ENCODE data around the gene SLC5A3. TPM values are rescaled to one million over a fixed set of nuclear protein-coding genes. Genes with fewer than 3 reads are reported as not detected.

Gene SLC5A3
- total and polyA plus RNA-seq, 10 donors: 1.1 to 22.3 (median 10.5) TPM

DNA sequence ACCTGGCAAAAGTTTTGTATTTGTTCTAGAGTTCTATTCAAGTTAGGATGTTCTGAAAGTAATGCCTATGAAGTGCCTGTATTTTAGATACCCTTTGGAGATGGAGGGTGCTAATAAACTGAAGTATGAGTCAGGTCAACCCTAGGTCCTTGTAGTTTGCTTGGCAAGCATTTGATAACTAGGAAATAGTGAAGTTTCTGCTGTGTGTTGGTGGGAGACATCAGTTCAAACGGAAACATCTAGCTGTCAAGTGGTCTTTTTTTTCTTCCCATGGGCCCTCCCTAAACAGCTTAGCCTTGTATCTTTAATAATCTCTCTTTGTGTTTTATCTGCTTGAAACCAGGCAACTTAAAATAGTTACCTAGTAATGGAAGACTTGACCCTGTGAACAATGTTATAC is 4.5 kb downstream of the SLC5A3 start:
- H3K9me3 ChIP-seq: no peaks in the 10 kb centered on the region
- intact Hi-C loops (cut with DNase I; ENCODE audit: low total_unique reads): no loop called here
- H3K36me3 ChIP-seq: peaks cover 0 to 3% (median 0%) of the 10 kb centered on the region in 6 donors
- no peak for TF ChIP-seq POLR2AphosphoS5 (IDR thresholded peaks at IDR 0.05)
- no peak for TF ChIP-seq POLR2A (IDR thresholded peaks at IDR 0.05)
- TF ChIP-seq, protein P1, sequence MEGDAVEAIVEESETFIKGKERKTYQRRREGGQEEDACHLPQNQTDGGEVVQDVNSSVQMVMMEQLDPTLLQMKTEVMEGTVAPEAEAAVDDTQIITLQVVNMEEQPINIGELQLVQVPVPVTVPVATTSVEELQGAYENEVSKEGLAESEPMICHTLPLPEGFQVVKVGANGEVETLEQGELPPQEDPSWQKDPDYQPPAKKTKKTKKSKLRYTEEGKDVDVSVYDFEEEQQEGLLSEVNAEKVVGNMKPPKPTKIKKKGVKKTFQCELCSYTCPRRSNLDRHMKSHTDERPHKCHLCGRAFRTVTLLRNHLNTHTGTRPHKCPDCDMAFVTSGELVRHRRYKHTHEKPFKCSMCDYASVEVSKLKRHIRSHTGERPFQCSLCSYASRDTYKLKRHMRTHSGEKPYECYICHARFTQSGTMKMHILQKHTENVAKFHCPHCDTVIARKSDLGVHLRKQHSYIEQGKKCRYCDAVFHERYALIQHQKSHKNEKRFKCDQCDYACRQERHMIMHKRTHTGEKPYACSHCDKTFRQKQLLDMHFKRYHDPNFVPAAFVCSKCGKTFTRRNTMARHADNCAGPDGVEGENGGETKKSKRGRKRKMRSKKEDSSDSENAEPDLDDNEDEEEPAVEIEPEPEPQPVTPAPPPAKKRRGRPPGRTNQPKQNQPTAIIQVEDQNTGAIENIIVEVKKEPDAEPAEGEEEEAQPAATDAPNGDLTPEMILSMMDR (IDR thresholded peaks at IDR 0.05 in 8 of 11, conservative IDR thresholded peaks at IDR 0.05 in 3 of 11): no peak
- no peak overlapping the region for H3K27ac ChIP-seq
- no peaks in the 10 kb centered on the region for H3K27me3 ChIP-seq (replicated peaks in 1 of 7)
- H3K4me1 ChIP-seq: peaks cover 22 to 83% (median 60%) of the 10 kb centered on the region in 6 donors
- 37 to 65% (median 41%) methylated on average over 1 of the region's 1 CpG for WGBS, 5 donors
- H3K4me3 ChIP-seq: no peak overlapping the region
- no peak for DNase-seq

DNA sequence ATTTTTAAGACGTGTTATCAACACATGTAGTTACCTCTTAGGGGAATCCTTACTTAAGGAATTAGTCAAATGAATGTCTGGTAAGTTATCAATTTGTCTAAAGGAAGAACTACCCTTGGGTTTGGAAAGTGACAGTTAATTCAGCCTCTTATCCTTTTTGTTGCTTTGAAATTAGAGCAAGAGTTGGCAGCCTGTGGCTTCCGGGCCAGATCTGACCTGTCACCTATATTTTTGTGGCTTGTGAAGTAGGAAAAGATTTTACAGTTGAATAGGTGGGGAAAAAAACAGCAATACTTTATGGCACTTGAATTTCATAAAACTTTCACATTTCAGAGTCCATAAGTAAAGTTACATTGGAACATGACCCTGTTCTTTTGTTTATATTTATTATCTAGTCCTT is 5.5 kb downstream of the SLC5A3 start:
- Histone ChIP-seq H3K4me1 (peaks cover 22 to 86% (median 62%) of the 10 kb centered on the region in 6 donors), H3K4me3 (no peak overlapping the region), H3K27me3 (replicated peaks in 1 of 7) (no peaks in the 10 kb centered on the region), H3K27ac (no peak overlapping the region), H3K9me3 (no peaks in the 10 kb centered on the region), H3K36me3 (peaks cover 0 to 9% (median 0%) of the 10 kb centered on the region in 6 donors)
- no peak for DNase-seq
- WGBS, 5 donors: 45 to 57% (median 54%) methylated on average over 2 of the region's 2 CpGs
- TF ChIP-seq, protein P1 (IDR thresholded peaks at IDR 0.05 in 8 of 11, conservative IDR thresholded peaks at IDR 0.05 in 3 of 11): no peak
- TF ChIP-seq POLR2AphosphoS5 (IDR thresholded peaks at IDR 0.05) (no peak), POLR2A (IDR thresholded peaks at IDR 0.05) (no peak)
- intact Hi-C loops (cut with DNase I; ENCODE audit: low total_unique reads): no loop called here

DNA sequence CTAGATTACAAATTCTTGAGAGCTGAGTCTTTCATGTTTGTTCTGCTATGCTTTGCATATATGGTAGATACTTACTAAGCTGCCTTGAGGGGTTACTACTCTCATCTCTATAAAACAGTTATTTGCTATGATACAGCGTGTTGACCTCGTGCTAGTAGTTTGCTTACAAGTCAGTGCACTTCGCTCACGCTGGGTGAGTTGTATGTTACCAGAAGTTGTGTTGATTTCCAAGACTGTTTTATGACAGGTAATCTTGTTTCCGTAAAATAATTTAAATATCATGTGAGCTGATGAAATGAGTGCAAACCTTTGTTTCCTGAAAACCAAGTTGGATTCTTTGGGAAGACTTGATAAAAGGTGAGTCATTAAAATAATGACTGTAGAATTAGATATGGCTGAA is 7.3 kb downstream of the SLC5A3 start:
- no peak overlapping the region for H3K27ac ChIP-seq
- H3K4me1 ChIP-seq: peaks cover 7 to 74% (median 47%) of the 10 kb centered on the region in 6 donors
- DNase-seq: no peak
- WGBS, 5 donors: 89 to 99% (median 96%) methylated on average over 5 of the region's 5 CpGs
- TF ChIP-seq POLR2A (IDR thresholded peaks at IDR 0.05) (no peak), POLR2AphosphoS5 (IDR thresholded peaks at IDR 0.05) (no peak)
- TF ChIP-seq, protein P1 (IDR thresholded peaks at IDR 0.05 in 8 of 11, conservative IDR thresholded peaks at IDR 0.05 in 3 of 11): no peak
- no peaks in the 10 kb centered on the region for H3K27me3 ChIP-seq (replicated peaks in 1 of 7)
- H3K4me3 ChIP-seq: no peak overlapping the region
- no peaks in the 10 kb centered on the region for H3K9me3 ChIP-seq
- intact Hi-C loops (cut with DNase I; ENCODE audit: low total_unique reads): no loop called here
- H3K36me3 ChIP-seq: peaks cover 0 to 9% (median 0%) of the 10 kb centered on the region in 6 donors

DNA sequence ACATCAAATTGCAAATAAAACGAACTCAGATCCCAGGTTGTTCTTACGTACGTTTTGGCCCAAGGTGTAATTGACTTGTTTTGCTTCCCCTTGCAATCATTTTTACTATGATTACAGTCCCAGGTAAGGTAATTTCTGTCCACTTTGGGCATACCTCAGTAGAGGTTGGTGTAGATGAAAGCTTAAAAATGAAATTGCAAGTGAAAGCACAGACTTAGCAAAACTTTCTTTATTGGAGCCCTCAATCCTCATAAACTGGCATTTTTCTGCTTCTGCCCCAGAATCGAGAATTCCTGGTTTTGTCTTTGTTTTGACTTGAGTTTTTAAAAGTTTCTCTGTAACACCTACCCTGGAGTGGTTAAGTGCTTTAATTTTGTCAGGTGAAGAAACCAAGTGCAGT is 9.4 kb downstream of the SLC5A3 start:
- H3K4me1 ChIP-seq: peaks cover 4 to 74% (median 30%) of the 10 kb centered on the region in 6 donors
- no peak for DNase-seq
- H3K36me3 ChIP-seq: peaks cover 0 to 9% (median 0%) of the 10 kb centered on the region in 6 donors
- no peaks in the 10 kb centered on the region for H3K27me3 ChIP-seq (replicated peaks in 1 of 7)
- H3K4me3 ChIP-seq: no peak overlapping the region
- intact Hi-C loops (cut with DNase I; ENCODE audit: low total_unique reads): no loop called here
- TF ChIP-seq POLR2AphosphoS5 (IDR thresholded peaks at IDR 0.05) (no peak), POLR2A (IDR thresholded peaks at IDR 0.05) (no peak)
- WGBS, 5 donors: 88 to 94% (median 89%) methylated on average over 4 of the region's 4 CpGs
- no peak overlapping the region for H3K27ac ChIP-seq
- H3K9me3 ChIP-seq: no peaks in the 10 kb centered on the region

DNA sequence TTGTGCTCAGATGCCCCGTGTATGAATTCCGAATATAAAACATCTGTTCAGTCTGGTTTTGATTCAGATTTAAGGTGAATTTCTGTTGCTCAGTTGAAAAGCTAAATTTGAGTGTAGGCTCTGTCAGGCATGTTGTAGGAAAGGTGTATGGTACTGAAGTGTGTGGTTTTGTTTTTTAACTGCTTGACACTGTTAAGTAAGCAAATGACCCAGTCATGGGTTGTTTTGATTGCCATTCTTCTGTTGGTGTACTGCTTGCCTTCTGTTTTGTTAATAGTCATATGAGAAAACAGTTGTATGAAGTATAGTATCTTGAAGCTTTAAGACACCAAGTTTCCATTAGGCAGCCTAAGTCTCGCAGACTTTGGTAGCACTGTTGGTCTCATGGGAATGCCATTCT is 10.0 kb downstream of the SLC5A3 start:
- no peaks in the 10 kb centered on the region for H3K27me3 ChIP-seq (replicated peaks in 1 of 7)
- intact Hi-C loops (cut with DNase I; ENCODE audit: low total_unique reads): no loop called here
- WGBS, 5 donors: 77 to 95% (median 92%) methylated on average over 3 of the region's 3 CpGs
- H3K4me1 ChIP-seq: peaks cover 4 to 69% (median 24%) of the 10 kb centered on the region in 6 donors
- TF ChIP-seq POLR2AphosphoS5 (IDR thresholded peaks at IDR 0.05) (no peak), POLR2A (IDR thresholded peaks at IDR 0.05) (no peak)
- TF ChIP-seq, protein P1 (IDR thresholded peaks at IDR 0.05 in 8 of 11, conservative IDR thresholded peaks at IDR 0.05 in 3 of 11): no peak
- no peaks in the 10 kb centered on the region for H3K9me3 ChIP-seq
- DNase-seq: no peak
- H3K4me3 ChIP-seq: no peak overlapping the region
- no peak overlapping the region for H3K27ac ChIP-seq
- peaks cover 0 to 9% (median 0%) of the 10 kb centered on the region in 6 donors for H3K36me3 ChIP-seq
